ENCODE measurements around the gene CD151.
A peak's percentile ranks its signal among the peaks of the same experiment; 100 is the strongest.

Gene CD151

DNA sequence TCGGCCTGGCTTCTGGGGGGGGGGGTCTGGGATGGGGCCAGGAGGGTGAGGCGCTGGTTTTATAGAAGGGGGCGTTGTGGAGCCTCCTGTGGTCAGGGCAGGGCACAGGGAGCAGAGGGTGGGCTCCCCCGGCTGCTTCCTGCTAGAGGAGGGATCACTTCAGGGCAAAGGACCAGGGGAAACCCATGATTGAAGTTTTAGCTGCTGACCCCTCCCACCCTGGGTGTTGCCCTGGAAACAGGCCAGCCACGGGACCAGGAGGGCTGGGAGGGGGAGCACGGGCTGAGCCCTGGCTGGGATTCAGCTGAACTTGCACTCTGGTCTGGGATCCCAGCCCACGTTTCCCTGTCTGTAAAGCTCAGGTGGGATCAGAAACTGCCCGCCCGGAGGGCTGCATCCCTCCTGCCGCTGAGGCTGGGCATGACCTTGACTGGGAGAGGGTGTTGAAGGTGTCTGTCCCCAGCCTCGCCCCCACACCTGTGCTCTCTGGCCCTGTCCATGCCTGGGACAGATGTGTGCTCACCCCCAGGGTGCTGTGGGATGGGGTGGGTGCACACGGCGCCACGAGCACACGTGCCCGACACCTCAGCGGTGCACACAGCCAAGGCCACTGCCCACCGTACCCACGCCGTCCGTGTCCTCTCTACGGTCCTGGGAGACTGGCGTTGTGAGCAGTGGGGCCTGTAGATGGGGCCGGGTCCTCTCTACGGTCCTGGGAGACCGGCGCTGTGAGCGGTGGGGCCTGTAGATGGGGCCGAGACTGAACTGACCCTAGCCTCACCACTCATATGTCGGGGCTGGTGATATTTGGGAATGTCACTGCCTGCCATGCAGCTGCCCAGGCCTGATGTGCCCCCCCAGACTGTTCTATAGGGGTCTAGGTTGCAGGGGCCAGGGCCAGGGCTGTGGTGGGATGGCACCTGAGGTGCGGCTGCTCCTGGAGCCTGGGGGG is 12.2 kb downstream of the CD151 start:
- DNase-seq (ENCODE audit: low read depth) = peak; percentile 88
- TF ChIP-seq, protein P1, sequence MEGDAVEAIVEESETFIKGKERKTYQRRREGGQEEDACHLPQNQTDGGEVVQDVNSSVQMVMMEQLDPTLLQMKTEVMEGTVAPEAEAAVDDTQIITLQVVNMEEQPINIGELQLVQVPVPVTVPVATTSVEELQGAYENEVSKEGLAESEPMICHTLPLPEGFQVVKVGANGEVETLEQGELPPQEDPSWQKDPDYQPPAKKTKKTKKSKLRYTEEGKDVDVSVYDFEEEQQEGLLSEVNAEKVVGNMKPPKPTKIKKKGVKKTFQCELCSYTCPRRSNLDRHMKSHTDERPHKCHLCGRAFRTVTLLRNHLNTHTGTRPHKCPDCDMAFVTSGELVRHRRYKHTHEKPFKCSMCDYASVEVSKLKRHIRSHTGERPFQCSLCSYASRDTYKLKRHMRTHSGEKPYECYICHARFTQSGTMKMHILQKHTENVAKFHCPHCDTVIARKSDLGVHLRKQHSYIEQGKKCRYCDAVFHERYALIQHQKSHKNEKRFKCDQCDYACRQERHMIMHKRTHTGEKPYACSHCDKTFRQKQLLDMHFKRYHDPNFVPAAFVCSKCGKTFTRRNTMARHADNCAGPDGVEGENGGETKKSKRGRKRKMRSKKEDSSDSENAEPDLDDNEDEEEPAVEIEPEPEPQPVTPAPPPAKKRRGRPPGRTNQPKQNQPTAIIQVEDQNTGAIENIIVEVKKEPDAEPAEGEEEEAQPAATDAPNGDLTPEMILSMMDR (IDR thresholded peaks at IDR 0.05; ENCODE audit: low read depth, low read length, missing control alignments) = no peak
- in situ Hi-C loops (cut with HindIII; ENCODE audit: low sequenced_read_pairs) = no loop called here
- peak overlapping the region; percentile 94 for H3K4me3 ChIP-seq (ENCODE audit: low read depth, low read length)

DNA sequence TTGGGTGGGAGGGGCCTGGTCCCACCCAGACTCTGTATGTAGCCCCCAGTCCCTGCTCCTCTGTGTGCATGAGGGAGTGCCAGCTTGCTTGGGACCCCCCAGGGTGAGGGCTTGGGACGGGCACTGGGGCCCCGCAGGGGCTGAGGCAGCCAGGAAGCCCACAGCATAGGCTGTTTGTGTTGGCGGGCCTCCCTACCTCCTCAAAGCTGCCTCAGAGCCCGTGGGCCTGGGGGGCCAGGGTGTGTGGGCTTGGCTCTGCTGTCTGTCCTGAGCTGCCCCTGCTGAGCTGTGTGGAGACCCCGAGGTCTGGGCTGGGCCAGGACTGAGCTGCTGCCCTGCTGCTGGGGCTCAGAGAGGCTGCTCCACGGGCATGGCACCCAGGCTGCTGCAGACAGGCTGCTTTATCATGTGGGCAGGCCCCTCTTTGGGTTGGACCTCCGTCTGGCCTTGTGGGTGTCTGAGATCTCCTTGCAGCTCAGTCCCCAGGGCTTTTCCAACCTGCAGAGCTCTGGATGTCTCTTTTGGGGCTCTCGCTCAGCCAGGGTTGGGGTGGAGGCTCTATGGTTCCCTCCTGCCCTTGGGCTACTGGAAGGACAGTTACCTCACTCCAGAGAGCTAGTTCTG is 13.2 kb downstream of the CD151 start:
- DNase-seq (ENCODE audit: low read depth) = no peak
- H3K4me3 ChIP-seq (ENCODE audit: low read depth, low read length) = peak overlapping the region; percentile 5
- in situ Hi-C loops (cut with HindIII; ENCODE audit: low sequenced_read_pairs) = no loop called here
- TF ChIP-seq, protein P1 (IDR thresholded peaks at IDR 0.05; ENCODE audit: low read depth, low read length, missing control alignments) = no peak

DNA sequence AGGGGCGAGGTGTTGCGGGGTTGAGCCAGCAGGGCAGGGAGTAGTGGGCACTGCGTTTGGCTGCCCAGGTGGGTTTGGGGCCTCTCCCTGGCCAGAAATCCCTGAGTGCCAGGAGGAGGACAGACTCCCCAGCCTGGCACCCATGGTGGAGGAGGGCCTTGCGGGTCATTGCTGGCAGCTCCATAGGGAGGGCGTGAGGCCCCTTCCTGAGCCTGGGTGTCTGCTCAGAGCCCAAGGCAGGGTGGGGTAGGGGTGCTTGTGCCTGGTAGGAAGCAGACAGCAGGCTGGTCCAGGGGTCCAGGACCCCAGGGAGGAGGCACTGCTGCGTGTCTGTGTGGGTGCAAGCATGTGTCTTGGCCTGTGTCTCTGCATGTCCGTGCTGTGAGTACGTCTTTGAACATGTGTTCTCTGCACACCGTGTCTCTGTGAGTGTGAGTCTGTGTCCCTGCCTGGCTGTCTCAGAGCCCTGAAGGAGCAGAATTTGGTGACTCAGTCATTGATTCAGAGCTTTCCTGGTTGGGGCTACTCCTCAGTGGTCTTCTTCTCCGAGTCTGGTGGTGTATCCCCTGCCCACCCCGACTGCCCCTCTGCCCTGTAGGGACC is 13.8 kb downstream of the CD151 start:
- no peak overlapping the region for H3K4me3 ChIP-seq (ENCODE audit: low read depth, low read length)
- in situ Hi-C loops (cut with HindIII; ENCODE audit: low sequenced_read_pairs) = no loop called here
- no peak for DNase-seq (ENCODE audit: low read depth)
- TF ChIP-seq, protein P1 (IDR thresholded peaks at IDR 0.05; ENCODE audit: low read depth, low read length, missing control alignments) = no peak

DNA sequence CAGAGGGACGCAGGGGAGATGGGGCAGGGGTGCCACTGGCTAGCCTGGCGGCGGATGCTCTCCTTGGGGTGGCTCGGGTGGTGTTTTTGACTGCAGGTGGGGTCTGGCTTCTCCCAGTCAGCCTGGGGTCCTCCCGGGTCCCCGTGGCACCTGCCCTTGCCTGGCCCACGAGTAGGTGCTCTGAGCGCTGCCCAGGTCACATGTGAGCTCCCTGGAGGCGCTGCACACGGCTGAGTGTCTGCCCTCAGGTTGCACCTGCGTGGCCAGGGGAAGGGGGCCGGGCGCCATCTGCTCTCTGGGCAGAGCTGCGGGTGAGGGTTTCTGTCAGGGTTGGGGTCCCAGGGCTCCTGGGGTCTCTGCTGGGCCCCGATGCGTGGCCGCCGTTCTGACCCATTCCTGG is 15.1 kb downstream of the CD151 start:
- H3K4me3 ChIP-seq (ENCODE audit: low read depth, low read length) = no peak overlapping the region
- TF ChIP-seq, protein P1 (IDR thresholded peaks at IDR 0.05; ENCODE audit: low read depth, low read length, missing control alignments) = no peak
- in situ Hi-C loops (cut with HindIII; ENCODE audit: low sequenced_read_pairs) = no loop called here
- DNase-seq (ENCODE audit: low read depth) = no peak

DNA sequence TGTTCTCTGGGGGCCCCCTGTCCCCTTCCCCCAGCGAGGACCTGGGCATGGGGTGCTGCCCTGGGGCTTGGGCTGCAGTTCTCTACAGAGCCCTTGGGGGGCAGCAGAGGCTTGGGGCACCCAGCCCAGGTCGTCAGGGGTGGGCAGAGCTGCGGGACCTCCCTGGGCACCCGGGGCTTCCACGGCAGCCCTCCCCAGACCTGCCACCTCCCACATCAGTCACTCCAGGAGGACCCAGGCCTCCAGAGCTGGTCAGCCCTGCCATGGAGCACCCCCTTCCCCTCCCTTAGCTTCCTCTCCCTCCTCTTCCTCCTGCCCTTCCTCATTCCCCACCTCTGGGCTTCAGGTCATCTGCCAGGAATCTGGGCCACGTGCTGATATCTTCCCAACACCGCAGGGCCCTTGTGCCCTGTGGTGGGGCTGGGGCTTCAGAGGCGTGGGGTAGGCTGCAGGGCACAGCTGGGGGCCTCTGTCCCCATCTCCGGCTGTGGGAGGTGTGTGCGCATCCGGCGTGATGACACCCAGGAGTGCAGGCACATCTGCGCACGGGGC is 15.7 kb downstream of the CD151 start:
- TF ChIP-seq, protein P1 (IDR thresholded peaks at IDR 0.05; ENCODE audit: low read depth, low read length, missing control alignments) = peak; percentile 93
- no peak for DNase-seq (ENCODE audit: low read depth)
- in situ Hi-C loops (cut with HindIII; ENCODE audit: low sequenced_read_pairs) = no loop called here
- peak overlapping the region; percentile 3 for H3K4me3 ChIP-seq (ENCODE audit: low read depth, low read length)

DNA sequence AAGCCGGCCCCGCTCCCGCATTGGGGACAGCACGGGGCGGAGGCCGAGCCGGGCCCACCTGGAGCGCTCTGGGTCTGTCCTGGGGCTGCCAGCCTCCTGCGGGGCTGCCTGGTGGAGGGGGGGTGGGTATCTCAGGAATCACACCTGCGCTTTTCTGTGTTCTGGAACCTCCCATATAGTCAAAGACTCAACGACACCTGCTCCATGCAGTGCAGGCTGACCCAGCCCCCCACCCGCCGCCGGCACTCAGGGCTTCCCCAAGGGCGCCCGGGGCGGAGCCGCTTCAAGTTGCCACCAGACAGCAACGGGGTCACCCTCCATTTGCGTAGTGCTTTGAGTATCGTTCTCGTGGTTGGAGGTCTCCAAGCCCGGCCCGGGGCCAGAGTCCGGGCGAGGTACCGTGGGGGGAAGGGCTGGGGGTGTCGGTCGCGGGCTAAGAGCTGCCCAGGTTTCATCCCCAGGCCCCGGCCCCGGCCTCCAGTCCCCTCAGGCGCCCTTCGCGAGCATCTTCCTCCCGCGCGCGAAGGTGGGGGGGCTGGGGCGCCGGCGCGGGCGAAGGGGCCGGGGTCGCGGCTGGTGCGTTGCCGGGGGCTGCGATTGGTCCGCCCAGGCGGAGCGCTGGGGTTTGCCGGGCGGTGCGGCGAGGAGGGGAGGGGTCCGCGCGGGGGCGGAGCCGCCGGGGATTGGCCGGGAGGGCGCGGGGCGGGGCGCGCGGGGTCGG is 16.5 kb downstream of the CD151 start:
- no peak for DNase-seq (ENCODE audit: low read depth)
- TF ChIP-seq, protein P1 (IDR thresholded peaks at IDR 0.05; ENCODE audit: low read depth, low read length, missing control alignments) = no peak
- in situ Hi-C loops (cut with HindIII; ENCODE audit: low sequenced_read_pairs) = no loop called here
- peak overlapping the region; percentile 49 for H3K4me3 ChIP-seq (ENCODE audit: low read depth, low read length)
